GM19043 (cell line): ENCODE results near the gene SLC19A2.
A peak's percentile ranks its signal among the peaks of the same experiment; 100 is the strongest.

Experiments
- ATAC-seq: cut with Tn5 transposase; IDR thresholded peaks from one replicate; pipeline ENCODE4 v1.9.1; 2021; ENCODE audit warnings: low read depth; ENCODE audit not compliant: unreplicated experiment

Gene SLC19A2

DNA sequence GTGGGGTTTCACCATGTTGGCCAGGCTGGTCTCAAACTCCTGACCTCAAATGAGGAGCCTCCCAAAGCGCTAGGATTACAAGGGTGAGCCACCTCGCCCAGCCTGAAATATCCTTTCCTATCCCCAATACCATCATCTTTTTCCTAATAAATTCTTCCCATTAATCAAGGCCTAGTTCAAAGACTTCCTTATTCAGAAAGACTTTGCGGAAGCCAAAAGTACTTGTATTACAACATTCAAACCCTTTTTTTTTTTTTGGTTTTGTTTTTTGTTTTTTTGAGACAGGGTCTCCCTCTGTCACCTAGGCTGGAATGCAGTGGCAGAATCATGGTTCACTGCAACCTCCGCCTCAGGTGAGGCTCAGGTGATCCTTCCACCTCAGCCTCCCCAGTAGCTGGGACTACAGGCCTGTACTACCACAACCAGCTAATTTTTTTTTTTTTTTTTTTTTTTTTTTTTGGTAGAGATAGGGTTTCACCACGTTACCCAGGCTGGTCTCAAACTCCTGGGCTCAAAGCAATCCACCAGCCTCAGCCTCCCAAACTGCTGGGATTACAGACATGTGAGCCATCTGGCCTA is 7.6 kb downstream of the SLC19A2 start:
- no peak for ATAC-seq

DNA sequence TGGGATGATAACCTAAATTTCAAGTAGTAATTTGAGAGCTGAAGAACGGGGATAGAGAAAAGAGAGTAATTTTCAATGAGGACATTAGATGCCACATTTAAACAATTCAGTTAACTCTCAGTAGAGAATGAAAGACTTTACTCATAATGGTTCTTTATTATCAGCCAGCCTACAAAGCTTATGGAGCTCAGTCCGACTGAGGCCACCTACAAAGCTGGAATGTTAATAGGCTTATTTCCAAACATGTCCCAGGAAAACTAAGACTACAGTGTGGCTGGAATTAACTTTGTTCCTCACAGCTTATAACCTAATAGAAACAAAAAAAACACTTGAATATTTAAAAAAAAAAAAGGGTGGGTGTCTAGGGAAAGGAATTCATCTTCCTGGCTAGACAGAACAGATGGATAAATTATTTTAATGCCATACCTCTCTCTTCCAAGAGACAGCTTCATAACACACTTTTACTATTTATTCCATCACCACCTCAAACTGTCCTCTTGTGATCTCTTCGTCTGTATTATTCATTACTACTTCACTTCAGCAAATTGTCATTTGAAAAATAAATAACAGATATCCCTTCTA is 9.8 kb downstream of the SLC19A2 start:
- no peak for ATAC-seq

DNA sequence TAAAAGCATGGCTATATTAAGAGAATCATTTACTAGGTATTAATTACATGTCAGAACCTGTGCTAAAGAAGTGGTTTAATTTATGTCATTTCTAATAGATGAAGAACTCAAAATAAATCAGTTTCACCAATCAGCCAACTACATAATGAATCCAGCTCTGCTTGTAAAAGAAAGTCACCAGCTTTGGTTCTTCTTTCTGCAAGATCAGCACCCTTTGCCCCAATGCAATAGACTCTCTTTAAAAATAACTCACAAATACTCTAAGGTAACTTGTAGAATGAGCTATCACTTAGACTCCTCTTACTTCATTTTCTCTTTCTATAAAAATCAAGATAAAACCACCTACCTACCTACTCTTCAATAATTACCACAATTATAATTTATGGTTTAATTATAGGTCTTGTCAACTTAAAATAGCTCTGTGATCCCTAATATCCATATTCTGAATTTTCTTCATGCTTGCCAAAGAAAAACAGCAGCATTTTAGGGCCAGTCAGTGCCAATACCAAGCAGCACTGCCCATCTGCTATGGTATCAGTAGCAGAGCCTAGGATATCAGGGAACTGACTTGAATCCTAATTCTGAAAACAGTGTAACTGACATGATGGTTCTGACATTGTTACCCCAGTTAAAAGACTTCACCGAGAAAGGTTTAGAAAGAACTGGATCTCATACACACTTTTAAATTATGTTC is 11.3 kb downstream of the SLC19A2 start:
- no peak for ATAC-seq

DNA sequence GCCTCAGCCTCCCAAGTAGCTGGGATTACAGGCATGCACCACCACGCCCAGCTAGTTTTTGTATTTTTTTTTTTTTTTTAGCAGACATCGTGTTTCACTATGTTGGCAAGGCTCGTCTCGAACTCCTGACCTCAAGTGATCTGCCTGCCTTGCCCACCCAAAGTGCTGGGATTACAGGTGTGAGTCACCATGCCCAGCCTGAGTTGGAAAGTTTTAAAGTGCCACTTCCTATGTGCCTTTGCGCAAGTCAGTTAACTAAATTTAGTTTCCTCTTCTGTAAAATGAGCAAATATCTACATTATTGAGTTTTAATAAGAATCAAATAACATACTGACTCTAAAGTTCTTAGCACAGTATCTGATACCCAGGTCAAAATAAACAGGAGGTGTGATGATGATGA is 12.4 kb downstream of the SLC19A2 start:
- no peak for ATAC-seq

DNA sequence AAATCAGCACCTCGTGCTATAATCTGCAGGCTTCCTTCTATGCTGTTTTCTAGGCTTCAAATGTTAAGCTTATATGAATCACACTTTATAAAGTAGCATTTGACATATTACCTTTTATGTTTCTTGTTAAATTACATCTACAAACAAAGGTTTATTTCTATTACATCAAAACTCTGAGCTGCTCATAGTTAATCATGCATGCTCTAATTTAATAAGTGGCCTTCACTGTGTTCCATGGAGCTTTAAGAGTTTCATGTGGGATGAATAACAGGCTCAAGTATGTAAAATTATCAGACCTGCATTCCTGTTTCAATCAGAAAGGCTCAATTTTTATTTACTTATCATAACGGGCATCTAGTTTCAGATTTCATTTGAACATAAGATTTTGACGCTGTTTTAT is 13.0 kb downstream of the SLC19A2 start:
- ATAC-seq: no peak

DNA sequence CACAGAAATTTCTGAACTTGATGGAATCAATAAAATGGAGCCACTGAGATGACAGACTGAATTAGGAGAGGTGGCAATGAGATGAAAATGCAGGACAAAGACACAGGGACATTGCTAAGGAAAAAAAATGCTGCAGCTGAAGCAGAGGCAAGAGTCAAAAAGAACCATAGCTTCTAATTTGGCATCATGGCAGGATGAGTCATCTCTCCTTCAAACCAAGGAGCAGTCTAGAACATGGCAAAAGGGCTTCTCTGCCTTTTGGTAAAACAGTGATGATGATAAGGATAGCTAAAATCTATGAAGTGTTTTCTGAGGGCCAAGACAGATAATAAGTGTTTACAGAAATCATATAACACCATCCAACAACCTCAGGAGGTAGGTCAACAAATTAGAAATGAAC is 16.8 kb downstream of the SLC19A2 start:
- no peak for ATAC-seq

DNA sequence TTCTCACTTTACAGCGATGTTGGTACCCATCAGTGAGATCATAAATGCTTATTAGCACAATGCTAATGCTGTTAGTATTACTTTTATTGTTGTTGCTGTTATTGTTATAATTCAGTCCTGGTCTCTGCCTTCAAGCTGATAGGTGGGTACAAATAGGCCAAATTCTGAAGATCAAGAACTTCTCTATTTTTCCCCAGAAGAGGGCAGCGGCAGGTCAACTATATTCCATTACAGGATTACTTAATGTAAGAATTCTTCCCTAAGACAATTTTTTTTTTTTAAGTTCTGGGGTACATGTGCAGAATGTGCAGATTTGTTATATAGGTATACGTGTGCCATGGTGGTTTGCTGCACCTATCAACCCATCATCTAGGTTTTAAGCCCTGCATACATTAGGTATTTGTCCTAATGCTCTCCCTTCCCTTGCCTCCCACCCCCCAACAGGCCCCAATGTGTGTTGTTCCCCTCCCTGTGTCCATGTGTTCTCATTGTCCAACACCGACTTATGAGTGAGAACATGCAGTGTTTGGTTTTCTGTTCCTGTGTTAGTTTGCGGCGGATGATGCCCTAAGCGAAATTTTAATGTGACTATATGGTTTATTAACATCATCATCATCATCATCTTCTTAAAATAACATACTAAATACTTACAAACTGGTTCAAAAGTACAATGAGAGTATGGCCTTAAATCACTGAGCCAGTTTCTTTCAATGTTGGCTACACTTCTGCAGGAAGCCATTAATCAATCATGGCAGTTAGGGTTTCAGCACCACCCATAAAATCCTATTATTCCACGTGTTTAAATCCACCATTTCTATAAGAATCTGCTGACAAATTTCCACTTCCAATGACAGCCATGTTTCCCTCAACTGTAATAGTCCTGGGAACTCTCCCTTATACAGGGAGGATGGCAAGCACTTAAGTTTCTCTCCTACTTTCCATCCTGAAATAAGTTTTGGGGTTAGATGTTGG is 19.2 kb downstream of the SLC19A2 start:
- no peak for ATAC-seq

DNA sequence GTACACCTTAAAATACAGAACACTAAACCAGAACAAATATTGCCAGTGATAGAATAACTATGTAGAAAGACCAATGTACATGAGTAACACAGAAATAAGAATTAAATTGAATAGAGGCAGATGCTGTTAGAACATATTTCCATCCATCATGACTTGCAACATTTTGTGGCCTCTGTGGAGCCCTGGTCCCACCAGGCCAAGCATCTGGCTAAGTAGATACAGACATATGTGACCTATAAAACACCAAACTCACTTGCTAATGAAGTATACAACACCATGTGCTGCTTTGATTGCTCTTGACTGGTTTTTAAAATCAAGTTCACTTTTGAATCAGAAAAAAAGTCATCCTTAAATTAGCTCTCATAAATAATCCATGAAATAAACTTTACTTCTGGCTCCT is 20.5 kb downstream of the SLC19A2 start:
- no peak for ATAC-seq

DNA sequence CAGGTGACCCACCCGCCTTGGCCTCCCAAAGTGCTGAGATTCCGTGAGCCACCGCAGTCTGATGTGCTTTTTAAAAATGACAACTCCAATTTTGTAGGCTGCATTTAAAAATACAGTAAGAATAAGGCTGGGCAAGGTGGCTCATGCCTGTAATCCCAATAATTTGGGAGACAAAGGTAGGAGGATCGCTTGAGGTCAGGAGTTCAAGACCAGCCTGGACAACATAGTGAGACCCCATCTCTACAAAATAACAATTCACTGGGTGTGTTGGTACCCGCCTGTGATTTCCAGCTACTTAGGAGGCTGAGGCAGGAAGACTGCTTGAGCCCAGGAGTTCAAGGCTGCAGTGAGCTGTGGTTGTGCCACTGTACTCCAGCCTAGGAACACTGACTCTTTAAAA is 23.4 kb downstream of the SLC19A2 start:
- no peak for ATAC-seq

DNA sequence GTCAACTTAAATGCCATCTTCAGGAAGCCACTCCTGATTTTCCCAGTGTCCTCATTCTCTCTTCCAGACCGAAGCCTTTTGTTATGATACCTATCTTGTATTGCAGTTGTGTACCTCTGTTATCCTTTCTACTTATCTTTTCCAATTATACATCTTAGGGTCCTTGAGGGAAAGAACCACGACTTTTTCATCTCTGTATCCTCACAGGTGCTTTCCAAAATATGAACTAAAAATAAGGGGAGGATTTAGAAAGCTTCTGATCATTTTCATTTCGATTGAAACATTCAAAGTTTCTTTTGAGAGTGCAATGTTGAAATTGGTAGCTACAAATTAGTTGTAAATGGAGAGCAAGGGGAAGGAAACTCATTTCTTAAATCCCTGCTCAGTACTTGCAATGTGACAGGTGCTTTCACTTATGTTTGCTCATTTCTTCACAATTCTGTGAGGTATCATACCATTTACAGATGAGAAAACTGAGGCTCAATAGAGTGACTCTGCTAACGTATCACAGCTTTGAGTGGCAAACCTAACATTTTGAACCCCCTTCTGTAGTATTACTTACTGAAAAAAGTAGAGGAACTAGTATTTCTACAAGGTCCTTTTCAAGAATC is 24.2 kb downstream of the SLC19A2 start:
- ATAC-seq: no peak

DNA sequence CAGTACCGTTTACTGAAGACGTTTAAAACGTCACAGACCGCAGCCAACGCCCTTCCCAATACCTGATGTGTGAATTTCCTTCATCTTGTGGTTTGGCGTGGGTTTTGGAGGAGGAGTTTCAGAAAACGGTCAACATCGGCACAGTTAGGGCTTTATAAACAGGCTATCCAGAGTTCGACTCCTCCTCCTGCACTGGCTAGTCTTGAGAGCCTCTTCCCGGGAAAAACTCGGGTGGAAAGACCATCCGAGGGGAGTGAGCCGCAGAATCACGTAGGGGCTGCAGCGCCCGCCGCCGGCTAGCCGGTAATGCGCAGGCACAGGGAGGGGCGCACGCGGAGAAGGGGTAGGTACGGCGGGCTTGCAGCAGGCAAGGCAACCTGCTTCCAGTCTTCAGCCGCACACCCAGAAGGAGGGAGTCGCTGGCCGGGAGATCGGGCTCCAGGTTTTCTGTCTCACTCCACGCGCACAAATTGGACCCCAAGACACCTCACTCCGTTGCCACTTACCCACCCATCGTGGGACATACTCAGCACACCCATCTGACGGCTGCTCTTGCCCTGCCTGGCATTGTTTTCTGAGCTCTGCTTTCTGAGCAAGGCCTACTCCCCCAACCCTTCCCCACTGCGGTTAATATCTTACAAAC is 25.4 kb downstream of the SLC19A2 start:
- ATAC-seq: no peak

DNA sequence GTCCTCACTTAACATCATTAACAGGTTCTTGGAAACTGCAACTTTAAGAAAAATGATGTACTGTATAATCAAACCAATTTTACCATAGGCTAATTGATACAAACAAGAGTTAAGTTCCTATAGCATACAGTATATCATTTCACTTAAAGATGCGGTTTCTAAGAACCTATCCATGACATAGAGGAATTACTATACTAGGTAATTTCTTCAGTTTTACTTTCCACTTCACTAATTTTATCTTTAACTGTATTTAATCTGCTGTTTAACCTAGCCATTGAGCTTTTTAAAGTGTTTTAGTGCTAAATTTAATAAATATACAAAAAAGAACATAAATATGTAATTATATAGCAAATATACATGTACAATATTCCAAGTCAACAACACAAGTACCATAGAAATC is 28.3 kb downstream of the SLC19A2 start:
- ATAC-seq: no peak

DNA sequence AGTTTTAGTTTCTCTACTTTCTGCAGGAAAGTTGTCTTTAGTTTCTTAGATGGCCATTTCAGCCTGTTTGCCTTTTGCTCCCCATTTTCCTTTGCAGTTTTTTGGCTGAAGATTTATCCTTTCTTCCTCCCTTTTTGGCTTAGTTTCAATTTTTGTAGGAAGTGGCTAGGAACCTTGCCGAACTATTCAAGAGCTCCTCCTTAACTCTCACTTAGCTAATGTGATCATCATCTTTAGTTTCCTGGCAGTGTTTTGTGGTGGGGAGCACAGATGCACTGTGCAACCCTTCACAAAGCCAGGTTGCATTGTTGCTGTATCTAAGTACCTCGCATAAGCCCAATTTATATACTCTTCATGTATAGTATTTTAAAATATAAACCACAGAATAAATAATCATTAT is 29.7 kb downstream of the SLC19A2 start:
- ATAC-seq: no peak

DNA sequence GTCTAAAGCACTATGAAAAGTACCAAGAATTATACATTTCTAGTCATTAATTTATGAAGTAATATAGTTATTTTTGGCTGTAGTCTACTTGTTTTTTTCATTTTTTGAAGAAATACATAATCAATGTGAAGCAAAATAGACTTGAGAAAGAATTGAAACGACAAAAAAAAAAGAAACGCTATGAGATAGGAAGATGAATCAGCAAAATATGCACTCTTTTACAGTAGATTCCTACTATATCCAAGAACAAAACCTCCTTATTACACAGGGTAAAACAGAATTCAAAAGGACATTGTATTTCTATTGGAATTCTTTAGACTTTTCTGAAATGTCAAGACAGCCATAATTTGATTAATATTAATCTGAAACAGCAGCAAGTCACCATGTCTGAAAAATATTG is 32.8 kb downstream of the SLC19A2 start:
- no peak for ATAC-seq

DNA sequence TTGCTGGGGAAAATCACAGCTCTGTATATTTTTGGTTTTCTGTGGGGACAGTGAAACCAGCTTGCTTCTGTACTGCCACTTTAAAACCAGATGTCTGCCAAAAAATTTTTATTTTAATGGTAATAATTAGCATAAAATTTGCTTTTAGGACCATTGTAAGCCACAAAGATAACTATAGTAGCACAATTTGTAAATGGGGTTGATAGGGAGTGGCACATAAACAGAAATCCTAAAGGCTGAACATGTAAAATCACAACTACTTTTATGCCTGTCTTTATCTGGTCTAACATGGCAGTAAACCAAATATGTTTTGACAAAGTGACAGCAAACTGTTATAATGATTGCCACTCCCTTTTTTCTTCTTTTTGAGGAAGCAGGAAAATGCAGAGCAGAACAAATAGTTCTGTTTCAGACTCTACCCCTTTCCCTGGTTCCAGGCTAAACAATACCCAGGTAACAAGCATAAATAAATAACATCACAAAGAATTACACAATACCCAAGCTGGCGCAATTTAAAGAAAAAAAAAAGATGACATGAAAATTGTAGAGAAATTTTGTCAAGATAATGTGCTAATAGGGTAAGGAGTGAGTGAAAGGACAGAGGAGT is 34.4 kb downstream of the SLC19A2 start:
- ATAC-seq: no peak

DNA sequence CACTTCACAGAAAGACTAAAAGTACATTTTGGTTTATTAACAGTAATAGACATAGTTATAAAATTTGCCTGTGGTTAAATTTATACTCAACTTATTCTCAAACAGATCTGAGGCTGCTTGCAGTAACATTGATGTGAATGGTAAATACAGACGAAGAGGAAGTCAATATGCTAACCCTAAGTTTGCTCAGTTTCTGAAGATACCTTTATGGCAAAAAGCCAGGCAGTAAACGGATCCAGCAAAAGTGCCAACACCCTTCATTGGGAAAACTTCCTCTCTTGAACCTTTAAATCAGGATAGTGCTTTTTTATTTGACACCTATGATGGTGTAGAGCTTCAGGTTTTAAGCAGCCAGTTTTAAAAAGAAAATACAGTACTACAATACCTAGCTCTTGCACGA is 41.8 kb downstream of the SLC19A2 start:
- no peak for ATAC-seq

DNA sequence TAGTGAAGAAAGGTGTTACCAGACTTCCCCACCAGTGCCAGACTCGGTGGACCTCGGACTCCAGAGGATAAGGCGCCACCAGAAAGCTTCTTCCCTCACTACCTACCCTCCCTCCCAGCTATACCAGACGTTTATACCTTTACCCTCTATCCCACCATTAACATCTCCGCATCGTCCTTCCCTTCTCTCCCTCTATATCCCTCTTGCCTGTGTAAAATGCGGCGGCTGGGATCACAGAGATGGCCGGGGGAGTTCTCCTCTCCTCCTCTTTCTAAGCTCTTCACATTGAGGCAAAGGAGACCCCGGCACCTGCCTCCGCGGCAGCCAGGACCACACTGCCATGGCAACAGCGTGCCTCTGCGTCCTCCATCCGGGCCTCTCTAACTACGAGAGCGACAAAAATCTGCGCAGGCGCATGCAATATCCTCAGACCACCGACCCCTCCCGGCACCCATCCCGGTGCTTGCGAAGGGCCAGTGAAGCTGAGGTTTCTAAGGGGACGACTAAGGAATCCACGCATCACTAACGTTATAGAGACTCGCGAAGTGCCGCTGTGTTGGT is 58.6 kb downstream of the SLC19A2 start, which contains the start of gene CCDC181:
TSS of gene CCDC181 (minus strand) at position 394 of the 561 bp plus-strand sequence. CDS start 2,547 bp downstream, outside the sequence.
- peak; percentile 84 for ATAC-seq

DNA sequence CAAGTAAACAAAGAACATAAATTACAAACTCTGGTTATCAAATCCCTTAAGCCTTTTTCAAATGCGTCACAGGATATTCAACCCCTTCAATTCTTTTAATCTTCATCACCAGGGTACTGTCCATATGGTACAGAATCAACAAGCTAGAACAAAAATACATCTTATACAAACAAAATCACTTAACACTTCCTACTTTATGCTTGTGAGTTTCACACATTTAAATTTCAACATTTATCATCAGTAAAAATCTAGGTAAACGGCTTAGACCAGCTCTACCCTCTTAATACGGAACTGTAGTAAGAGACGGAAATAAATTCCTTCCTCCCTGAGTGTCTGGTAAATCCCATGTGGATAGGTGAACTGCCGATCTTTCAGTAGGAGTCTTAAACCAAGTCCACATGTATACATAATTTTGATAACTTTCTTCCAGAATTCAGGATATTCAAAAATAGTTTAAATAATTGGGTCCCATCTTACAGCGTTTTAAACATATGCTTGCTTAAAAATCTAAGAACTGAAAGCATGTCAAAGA is 59.5 kb downstream of the SLC19A2 start:
- ATAC-seq: no peak

DNA sequence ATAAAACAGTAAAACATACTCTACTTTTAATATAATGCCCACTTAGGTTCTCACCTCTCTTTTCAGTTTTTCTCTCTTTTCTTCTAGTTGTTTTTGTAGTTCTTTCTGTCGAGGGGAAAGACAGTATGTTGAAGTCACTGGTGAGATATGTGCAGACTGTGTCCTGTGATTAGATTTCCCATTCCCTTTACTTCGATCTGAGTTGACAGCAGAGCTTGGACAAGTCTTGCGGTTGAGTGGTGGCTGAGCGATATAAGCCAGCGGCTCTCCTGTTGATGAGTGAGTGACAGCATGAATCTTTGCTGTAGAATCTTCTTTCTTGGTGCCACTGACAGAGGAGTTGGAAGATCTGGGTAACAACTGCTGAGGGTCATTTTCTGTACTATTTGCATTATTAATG is 64.4 kb downstream of the SLC19A2 start:
- no peak for ATAC-seq
